Measurements from ENCODE around the gene DOK1.

- TF ChIP-seq POLR2AphosphoS5 (IDR thresholded peaks at IDR 0.05), result no peak
- no peak for TF ChIP-seq CTCF (IDR thresholded peaks at IDR 0.05 in 8 of 11, conservative IDR thresholded peaks at IDR 0.05 in 3 of 11)
- no peak for TF ChIP-seq POLR2A (IDR thresholded peaks at IDR 0.05)
These were observed 11.5 kb upstream of the DOK1 start for GRCh38 chr2:74542978-74543377.
